MV-4-11 (cell line): Measurements from ENCODE around the gene ACVR1B.
"Not testable (repeated sequence)": the region's sequence is repeated elsewhere in the genome, so short reads cannot be mapped to it uniquely, and the experiment has no call there.

Experiments
- DNase-seq: peaks from one replicate; lab custom pipeline; 2025; lab: John Stamatoyannopoulos, UW

The ACVR1B gene

DNA sequence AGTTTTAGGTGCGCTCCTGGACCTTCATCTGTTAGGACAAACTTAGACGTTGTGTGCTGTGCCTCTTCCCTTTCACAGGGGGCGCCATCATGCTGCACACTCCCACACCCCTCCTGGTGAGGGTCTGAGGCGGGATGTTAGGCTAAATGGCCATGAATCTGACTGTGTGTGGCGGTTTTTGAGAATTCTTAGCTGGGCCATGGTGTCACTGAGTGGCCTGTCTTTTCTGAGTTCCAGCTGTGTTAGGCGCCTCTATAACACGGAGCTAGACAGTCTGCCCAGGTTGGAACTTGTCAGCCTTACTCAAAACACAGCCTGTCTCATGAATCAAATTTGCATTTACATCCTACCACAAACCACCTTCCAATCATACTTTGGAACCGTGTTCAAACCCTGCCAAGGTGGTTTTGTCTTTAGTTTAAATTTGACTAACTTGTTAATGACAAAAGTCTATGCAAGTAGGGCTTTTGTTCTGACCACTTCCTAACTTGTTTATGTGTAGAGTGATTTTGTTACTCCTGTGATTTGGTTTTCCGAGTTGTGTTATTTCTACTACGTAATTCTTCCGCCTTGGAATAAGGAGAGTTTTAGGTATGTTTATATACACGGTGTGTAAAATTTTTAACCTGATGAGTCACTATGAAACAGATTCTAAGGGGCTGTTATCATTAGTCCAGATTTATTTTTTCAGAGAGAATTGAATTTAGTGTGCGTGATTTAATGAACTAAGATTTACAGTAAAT lies 19.6 kb downstream of the ACVR1B start:
- no peak for DNase-seq

DNA sequence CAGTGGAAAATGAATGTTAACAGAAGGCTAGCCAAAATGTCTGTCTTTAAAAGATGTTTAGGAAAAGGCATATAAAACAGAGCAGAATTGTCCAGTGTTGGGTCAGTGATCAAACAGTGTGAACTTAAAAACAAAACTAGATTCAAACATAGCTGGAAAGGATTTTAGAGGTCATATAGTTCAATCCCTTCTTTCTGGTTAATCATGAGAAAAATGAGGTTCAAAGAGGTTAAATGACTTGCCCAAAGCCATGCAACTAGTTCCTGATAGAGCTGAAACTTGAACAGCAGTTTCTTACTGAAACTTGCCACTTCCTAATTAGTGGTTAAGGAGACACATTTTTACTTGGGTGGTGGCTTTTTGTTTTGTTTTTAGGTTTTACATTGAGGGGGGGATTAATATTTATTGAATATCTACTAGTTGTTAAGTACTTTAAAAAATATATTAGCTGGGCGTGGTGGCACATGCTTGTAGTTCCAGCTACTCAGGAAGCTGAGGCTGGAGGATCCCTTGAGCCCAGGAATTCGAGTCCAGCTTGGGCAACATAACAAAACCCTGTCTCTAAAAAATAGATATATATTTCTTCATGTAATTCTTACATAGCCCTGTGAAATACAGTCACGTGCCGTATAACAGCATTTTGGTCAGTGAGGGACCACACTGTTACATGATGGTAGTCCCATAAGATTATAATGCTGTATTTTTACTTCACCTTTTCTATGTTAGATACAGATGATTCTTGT lies 20.4 kb downstream of the ACVR1B start:
- peak; percentile 78 for DNase-seq

DNA sequence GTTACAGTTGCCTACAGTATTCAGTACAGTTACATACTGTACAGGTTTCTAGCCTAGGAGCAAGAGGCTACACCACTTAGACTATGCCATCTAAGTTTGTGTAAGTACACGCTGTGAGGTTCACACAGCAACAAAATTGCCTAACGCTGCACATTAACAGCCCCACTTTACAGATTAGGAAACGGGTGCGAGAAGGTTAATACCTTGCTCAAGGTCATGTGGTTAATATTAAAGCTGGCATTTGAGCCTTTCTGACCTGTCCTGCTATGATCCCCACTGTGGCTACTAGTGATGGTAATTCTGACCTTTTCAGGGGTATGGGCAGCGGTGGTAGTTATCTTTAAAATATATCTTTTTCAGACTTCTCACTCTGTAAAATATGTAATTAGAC lies 20.9 kb downstream of the ACVR1B start:
- peak; percentile 33 for DNase-seq

DNA sequence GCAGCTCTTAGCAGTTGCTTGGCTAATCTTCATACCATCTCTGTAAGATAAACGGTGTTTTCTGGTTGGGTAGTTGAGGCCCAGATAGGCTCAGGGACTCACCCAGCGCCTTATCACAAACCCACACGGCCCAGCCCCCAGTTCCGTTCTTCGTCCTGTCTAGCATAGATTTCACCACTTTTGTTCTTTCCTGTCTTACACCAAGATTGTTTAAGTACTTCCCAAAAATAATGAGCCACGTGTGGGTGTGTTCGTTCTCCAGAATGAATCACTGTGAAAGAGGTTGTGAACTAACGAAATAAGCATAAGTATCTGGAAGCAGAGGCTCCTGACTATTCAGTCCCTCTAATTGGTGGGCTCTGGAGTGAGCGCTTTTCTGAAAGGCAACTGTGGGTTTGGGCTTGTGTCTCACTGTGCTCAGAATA lies 21.4 kb downstream of the ACVR1B start:
- peak; percentile 97 for DNase-seq

DNA sequence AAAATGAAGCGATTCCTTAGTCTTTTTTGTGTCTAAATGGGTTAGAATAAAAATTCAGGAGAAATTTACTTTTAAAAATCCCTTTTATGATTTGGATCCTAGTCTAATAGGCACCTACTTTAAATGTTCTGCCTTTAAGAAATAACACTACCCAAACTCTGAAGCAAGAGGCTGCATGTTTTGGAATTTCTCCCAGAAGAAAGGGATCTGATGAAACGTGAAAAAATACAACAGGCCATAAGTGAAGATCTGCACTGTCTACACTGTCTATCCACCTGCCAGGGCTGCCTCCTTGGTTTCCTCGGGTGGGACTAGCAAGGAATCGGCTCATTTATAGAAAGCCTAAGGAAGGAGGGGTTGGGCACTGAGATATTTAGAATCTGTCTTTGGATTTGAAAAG lies 22.1 kb downstream of the ACVR1B start:
- DNase-seq = no peak

DNA sequence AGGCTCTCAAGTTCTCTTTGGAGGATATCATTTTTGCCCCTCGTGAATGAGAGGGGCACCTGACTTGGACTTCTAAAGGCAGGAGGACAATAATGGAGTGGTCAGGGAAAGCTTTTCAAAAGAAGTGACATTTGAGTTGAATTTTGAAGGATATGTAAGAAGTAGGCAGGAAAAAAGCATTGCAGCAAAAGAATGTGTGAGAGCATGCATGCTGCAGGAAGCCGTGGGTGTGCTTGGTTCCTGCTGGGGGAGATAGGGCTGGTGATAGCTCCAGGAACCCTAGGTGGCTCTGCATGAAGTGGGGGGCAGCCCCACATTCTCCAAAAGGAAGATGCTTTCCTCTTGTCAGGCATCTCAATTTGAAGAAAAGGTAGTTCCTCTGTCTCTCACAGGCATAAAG lies 23.1 kb downstream of the ACVR1B start:
- no peak for DNase-seq

DNA sequence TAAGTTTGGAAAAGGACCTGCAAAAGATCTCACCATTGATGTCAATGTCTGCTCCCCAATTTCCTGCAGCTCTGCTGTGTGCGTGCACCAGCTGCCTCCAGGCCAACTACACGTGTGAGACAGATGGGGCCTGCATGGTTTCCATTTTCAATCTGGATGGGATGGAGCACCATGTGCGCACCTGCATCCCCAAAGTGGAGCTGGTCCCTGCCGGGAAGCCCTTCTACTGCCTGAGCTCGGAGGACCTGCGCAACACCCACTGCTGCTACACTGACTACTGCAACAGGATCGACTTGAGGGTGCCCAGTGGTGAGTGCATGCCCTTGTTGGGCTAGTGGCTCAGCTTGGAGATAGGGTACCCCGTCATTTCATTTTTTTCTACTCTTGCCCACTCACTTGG lies 23.7 kb downstream of the ACVR1B start:
- no peak for DNase-seq

DNA sequence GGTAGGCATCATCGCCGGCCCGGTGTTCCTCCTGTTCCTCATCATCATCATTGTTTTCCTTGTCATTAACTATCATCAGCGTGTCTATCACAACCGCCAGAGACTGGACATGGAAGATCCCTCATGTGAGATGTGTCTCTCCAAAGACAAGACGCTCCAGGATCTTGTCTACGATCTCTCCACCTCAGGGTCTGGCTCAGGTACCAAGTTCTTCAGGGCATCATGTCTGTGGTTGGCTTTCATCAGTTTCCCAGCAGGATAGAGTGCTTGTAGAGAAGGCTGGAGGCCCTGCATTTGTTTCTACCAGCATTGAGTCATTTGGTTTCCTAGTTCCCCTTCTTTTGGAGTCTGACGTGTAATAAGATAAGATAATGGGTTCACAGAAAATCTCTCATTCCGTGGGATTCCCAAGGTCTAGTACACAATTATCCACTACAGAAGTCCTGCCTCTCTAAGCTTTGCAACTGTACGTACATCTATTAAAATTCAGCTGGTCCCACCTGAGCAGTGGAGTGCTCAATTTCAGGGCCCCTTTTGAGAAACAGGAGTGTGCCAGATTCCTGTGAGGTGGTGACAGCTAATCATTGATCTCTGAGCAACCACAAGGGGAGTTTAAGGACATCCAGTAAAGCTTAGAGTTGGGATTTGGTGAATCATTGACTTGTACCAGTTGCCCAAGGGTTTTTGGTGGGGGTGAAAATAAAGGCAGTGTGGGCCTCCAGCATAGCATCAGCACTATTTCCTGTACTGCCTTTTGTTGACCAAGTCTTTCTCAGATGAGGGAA lies 25.1 kb downstream of the ACVR1B start:
- DNase-seq = peak; percentile 65

DNA sequence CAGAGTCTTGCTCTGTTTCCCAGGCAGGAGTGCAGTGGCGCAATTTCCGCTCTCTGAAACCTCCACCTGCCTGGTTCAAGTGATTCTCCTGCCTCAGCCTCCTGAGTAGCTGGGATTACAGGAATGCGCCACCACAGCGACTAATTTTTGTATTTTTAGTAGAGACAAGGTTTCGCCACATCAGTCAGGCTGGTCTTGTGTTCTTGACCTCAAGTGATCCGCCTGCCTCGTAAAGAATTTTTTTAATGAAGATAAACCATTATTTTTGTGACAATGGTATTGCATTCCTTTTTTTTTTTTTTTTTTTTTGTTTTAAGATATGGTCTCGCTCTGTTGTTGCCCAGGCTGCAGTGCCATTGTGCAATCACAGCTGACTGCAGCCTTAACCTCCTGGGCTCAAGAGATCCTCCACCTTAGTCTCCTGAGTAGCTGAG lies 25.8 kb downstream of the ACVR1B start:
- DNase-seq = peak; percentile 63

DNA sequence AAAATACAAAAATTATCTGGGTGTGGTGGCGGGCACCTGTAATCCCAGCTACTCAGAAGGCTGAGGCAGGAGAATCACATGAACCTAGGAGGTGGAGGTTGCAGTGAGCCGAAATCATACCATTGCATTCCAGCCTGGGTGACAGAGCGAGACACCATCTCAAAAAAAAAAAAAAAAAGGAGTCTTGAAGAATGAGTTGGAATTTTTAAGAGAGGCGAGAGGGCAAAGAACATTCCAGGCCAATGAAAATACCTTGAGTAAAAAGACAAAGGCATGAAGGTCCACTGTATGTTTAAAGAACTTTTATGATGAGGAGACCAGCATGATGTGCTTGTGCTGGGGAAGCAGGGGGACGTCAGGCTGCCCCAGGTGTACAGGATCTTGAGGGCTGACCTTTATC lies 27.8 kb downstream of the ACVR1B start:
- DNase-seq = not testable (repeated sequence)

DNA sequence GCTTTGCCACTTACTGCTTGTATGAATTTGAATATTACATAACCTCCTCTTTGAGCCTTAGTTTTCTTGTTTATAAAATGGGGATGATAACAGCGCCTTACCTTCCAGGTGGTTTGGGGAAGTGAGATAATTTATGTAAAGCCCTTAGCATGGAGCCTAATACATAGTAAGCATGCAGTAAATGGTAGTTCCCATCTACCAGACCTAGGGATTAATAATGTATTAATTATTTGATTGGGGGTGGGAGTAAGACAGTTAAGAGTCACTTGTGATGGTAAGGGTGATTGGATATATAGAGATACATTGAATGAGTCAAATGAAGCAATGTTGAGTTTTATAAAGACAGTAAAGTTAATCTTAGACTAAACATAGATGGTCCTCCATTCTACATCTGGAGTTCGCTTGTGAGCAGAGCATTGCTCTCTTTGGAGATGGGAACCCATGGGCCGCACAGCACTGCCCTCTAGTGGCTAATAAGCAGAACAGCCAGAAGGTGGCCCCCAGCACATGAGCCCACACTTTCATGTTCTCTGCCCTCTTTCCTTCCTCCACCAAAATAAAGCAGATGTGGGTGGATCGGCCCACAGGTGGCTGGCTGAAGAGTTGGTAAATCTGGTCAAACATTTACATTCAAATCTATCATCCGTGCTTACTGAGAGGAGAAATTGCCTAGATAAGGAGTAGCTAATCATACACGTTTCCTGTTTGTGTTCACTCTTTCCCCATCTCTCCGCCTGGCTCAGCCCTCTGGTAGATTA lies 28.7 kb downstream of the ACVR1B start:
- DNase-seq = peak; percentile 68

DNA sequence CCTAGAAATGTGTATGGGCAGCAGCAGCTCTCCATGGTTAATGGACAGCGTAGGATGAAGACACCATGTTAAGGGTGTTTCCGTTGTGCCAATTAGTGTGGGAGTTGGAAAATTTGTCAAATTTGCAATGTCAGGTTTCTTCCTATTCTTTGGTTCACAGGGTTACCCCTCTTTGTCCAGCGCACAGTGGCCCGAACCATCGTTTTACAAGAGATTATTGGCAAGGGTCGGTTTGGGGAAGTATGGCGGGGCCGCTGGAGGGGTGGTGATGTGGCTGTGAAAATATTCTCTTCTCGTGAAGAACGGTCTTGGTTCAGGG lies 29.3 kb downstream of the ACVR1B start:
- DNase-seq = no peak

DNA sequence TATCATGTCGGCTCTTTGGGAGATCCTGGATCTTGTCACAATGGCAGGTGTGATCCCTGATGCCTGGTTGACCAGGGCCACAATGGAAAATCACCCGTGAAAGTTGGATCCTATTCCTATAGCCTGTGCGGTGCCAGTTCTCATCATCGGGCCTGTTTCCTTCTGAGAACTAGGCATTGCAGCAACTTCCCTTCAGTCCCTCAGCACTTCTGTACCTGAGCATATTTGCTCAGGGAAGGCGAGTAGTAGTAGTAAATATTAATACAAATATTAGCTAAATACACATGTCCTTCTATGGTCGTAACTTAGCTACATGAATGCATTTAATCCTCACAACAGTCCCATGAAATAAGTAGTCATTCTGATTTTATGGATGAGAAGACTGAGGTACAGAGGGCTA lies 33.2 kb downstream of the ACVR1B start:
- no peak for DNase-seq

DNA sequence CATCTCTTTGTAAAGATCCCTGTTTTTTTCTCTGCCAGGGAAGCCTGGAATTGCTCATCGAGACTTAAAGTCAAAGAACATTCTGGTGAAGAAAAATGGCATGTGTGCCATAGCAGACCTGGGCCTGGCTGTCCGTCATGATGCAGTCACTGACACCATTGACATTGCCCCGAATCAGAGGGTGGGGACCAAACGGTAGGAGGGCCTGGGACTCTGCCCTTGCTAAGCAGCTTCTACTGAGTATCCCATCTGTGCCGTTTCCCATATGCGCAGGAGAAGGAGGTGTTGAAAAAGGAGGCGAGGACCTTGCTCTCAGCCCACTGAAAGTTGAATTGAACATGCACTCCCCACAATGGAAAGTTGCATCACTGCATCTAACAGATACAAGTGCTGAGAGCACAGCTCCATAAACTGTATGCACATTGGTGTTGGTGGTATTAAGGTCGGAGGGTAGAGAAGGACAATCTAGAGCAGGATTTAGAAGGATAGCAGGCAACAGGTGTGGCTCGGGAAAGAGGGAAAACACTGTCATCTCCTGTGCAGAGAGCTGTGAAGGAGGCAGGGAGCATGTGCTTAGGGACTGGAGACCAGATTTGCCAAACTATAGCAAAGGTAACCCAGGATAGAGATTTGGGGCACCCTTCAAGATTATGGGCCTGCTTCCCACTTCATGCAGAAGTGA lies 33.8 kb downstream of the ACVR1B start:
- DNase-seq = no peak

DNA sequence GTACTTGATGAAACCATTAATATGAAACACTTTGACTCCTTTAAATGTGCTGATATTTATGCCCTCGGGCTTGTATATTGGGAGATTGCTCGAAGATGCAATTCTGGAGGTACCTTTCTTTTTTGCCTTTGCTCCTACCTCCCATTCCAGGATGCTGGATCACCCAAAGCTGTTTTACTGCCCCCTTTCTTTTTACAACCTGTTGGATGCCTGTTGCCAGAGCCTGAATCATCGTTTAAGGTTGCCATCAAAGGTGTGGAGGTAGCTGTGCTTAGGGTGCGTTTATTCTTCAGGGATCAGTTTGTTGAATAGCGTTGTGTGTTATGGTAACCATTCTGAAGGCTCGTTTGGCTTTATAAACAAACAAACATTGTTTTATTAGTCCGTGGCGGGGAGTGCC lies 35.3 kb downstream of the ACVR1B start:
- DNase-seq = no peak

DNA sequence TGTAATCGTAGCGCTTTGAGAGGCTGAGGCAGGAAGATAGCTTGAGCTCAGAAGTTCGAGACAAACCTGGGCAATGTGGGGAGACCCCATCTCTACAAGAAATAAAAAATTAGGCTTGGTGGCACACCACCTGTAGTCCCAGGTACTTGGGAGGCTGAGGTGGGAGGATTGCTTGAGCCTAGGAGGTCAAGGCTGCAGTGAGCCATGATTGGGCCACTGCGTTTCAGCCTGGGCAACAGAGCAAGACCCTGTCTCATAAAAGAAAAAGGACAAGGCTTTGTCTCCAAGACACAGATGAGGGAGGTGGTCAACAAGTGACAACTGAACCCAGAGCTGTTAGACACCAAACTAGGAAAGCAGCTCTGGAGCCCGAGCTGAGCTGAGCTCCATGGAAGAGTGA lies 40.7 kb downstream of the ACVR1B start:
- no peak for DNase-seq

DNA sequence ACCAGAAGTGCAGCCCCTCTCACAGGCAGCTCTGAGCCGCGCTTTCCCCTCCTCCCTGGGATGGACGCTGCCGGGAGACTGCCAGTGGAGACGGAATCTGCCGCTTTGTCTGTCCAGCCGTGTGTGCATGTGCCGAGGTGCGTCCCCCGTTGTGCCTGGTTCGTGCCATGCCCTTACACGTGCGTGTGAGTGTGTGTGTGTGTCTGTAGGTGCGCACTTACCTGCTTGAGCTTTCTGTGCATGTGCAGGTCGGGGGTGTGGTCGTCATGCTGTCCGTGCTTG lies 43.0 kb downstream of the ACVR1B start:
- DNase-seq = no peak

DNA sequence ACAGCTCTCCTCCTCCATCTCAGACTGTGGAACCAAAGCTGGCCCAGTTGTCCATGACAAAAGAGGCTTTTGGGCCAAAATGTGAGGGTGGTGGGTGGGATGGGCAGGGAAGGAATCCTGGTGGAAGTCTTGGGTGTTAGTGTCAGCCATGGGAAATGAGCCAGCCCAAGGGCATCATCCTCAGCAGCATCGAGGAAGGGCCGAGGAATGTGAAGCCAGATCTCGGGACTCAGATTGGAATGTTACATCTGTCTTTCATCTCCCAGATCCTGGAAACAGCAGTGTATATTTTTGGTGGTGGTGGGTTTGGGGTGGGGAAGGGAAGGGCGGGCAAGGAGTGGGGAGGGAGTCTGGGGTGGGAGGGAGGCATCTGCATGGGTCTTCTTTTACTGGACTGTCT lies 43.5 kb downstream of the ACVR1B start:
- DNase-seq = no peak

DNA sequence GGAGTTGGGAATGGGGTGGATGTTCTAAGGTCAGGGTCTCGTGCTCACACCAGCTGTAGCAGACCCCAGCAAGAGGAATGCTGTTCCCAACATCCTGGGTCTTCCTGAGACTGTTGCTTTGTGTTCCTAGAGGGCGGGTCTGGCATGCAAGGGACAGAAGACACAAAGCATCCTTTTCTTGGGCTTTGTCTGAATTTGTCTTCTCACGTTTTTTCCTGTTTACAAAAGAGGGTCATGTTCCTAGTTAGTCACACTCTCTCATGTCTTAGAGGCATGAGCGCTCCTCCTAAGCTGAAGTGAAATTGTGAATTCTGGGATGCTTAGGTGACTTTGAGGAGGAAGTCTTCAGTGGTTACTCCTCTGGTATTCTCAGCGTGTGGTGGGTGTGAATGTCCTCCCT lies 45.6 kb downstream of the ACVR1B start:
- no peak for DNase-seq

DNA sequence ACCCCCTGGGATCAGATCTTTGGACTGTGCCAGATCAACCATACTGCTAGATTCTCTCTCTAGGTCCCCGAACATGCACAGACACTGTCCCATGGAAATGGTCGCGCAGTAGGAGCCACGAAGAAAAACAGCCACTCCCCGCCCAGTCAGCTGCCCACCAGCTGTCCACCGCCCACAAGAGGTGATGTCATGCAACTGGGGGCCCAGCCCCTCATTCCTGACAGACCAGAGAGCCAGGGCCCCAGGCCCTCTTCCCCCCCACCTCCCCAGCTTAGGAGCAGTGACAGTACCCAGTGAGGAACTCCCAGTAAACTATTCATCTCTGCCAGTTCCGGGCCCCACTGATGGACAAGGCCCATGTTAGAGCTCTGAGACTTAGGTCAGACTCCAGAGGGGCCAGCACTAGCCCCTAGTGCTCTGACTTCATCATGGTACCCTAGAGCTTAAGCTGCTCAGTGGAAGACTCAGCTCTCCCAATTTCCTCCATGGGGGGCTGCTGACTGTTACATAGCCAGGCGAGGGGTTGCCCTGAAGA lies 51.6 kb downstream of the ACVR1B start:
- no peak for DNase-seq

DNA sequence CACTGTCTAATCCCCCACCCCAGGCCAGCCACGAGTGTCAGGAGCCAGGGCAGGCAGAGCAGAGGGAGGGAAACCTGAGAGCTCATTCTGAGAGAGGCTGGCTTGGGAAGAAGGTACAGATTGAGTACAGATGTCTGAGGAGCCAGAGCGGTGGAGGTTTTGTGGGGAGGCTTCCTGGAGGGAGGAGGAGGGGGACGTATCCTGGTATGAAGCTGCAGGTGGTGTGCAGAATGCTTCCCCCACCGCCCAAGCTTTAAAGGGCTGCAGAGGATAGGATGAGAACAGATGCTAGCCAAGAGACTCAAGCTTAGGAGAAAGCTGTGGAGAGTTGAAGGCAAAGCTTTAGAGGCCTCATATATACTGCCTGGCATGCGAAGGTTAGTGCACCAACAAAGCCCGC lies 52.1 kb downstream of the ACVR1B start:
- DNase-seq = no peak
